ENCODE data around the gene TIRAP.

DNA sequence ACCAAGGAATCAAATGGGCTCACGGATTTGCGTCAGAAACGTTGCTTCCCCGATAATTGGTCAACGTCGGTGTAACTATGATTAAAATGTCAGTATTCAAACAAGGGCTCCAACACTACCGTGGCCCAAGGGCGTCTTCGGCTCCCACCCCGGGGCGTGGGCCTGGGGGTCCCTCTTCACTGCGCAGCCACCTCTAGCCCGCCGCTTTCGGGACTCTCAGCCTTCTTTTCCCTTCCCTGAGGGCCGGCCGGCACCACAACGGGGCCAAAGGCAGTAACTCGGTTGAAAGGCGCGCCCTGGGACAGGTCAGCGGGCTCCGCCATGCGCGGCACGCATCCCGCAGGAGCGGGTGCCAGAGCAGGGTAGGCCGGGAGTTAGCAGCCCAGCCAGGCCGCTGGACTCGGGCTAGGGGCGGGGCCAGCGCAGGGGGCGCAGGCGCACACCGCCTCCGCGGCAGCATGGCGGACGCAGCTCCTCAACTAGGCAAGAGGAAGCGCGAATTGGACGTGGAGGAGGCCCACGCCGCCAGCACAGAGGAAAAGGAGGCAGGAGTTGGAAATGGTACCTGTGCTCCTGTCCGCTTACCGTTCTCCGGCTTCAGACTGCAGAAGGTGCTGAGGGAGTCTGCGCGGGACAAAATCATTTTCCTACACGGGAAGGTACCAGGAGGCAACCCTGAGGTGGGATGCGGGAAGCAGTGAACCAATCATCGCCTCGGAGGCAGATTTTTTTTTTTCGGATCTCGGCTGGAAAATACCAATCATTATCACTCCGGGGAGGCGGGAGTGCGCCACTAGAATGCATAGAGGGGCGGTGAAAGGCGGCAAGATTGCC, 20.9 kb downstream of the TIRAP start, which contains the start of gene DCPS:
- TF ChIP-seq, protein P1, sequence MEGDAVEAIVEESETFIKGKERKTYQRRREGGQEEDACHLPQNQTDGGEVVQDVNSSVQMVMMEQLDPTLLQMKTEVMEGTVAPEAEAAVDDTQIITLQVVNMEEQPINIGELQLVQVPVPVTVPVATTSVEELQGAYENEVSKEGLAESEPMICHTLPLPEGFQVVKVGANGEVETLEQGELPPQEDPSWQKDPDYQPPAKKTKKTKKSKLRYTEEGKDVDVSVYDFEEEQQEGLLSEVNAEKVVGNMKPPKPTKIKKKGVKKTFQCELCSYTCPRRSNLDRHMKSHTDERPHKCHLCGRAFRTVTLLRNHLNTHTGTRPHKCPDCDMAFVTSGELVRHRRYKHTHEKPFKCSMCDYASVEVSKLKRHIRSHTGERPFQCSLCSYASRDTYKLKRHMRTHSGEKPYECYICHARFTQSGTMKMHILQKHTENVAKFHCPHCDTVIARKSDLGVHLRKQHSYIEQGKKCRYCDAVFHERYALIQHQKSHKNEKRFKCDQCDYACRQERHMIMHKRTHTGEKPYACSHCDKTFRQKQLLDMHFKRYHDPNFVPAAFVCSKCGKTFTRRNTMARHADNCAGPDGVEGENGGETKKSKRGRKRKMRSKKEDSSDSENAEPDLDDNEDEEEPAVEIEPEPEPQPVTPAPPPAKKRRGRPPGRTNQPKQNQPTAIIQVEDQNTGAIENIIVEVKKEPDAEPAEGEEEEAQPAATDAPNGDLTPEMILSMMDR (IDR thresholded peaks at IDR 0.05): no peak
- TF ChIP-seq POLR2A (IDR thresholded peaks at IDR 0.05): peak; percentile 25 to 73
